Right ventricle myocardium superior (tissue), 1 donor: ENCODE data around the gene HMCN1. TPM values are rescaled to one million over a fixed set of nuclear protein-coding genes. Genes with fewer than 3 reads are reported as not detected.

Experiments
- ATAC-seq: fragments of 200-7000 bp; cut with Tn5 transposase; one replicate; pipeline ENCODE4 v1.9.1; 2020; ENCODE audit warnings: mild to moderate bottlenecking; ENCODE audit not compliant: poor library complexity
- DNase-seq: peaks from one replicate; pipeline ENCODE4 v3.0.0-alpha.2; 2020
- intact Hi-C: fragments of 100-400 bp; cut with DNase I; formaldehyde crosslinking; loops from one replicate; pipeline ENCODE4 v1.11.2; 2022
- total RNA-seq: library from RNA; stranded (reverse); fragmentation: NEBNext Ultra II Directional; extraction: Animal tissue kit (Norgen Biotek cat#: 25700); gene quantifications from one replicate; pipeline ENCODE4 v1.2.1, GENCODE V29; 2021
- donor health status: DM: no; HTN: yes; CAD: no; lungs with severe emphysema.

The HMCN1 gene
- total RNA-seq, 1 donor from 2014 or later: 5.7 TPM

DNA sequence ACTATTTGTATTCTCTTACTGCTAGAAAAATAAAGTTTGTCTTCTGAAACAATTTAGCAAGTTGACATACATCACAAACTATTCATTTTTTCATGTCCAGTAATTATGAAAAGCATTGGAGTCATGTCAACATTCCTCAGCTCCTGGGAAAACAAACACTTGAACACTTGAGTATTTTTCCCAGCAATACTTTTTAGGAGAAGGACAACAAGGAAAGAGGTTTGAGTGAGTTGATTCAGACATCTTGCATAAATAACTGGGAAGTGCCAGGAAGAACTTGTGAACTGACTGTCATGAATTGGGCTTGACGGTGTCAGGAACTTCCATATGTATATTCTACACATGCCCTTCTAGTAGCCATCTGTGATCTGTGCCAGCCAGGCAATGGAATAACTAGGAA lies 195.6 kb downstream of the HMCN1 start:
- intact Hi-C loops: no loop called here
- ATAC-seq (no peak), DNase-seq (no peak)

DNA sequence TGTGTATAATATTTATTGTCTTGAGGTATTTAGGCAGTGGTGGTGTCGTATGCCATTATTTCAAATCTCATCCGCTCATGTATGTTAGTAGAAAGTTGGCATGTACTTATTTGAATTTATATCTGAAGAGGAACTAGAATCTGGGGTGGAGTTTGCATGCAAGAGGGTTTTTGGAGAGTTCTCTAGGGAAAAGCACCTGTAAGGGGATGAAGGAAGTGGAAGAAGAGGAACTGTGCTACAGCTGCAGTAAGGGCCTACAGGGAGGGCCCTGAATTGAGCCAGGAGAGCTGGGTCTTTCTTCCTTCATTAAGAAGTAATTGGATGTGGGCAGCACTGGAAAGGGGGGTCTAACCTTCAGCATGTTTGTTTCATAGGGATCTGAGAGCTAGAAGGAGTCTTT lies 197.2 kb downstream of the HMCN1 start:
- no peak for ATAC-seq
- intact Hi-C loops: no loop called here
- no peak for DNase-seq

DNA sequence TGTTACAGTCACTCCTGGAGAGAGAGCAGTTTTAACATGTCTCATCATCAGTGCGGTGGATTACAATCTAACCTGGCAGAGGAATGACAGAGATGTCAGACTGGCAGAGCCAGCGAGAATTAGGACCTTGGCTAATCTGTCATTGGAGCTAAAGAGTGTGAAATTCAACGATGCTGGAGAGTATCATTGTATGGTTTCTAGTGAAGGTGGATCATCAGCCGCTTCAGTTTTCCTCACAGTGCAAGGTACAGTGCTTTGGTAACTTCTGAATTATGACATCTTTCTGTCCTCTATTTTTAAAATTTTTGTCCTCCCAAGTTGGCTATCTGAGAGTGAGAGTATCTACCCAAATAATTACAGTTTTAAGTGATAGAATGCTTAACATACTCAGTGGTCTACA lies 199.4 kb downstream of the HMCN1 start:
- ATAC-seq (no peak), DNase-seq (no peak)
- intact Hi-C loops: no loop called here

DNA sequence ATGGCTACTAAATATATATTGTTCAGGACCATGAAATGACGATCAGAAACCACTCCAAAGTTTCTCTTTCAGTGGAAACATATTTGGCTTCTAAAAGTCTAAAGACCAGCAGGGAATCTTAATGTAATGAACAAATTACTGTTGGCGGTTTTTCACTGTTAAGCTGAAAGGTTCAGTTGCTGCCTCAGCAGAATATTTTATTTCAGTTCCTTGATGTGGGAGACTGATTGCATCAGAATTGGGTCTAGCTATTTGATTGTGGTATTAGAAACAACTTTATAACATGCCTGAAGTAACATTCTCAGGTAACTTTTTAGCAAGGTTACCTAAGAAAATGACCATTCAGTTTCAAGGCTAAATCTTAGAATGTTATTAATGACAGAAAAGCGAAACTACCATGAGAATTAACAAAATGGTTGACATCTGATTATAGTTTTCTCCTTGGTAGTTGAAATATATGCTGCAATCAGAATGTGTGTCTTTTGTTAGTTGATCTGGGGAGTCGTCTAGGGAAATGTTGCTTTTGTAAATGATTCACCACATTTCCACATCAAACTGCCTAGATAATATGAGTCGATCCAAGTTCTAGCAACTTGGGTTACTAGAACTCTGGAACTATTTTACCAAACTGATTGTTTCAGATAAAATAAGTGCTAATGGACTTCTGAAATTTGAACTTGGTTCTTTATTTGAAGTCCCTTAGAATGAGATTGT lies 200.4 kb downstream of the HMCN1 start:
- DNase-seq (no peak), ATAC-seq (no peak)
- intact Hi-C loops: no loop called here

DNA sequence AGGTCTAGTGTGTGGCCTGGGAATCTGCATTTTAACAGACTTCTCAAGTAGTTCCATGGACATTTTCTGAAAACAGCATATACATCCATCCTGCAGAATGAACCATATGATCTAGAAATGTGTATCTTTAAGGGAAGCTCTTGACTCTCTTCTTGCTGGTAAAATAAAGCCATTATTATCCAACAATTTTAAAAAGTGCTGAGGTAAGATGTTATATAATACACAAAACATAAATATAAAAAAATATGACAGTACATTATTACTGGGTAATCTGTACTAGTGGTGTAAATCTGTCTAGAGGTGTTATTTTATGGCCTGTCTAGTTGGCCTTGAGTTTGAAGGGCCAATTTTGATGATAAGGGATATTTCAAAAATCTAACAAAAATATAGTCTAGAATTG lies 201.2 kb downstream of the HMCN1 start:
- intact Hi-C loops: no loop called here
- ATAC-seq (no peak), DNase-seq (no peak)

DNA sequence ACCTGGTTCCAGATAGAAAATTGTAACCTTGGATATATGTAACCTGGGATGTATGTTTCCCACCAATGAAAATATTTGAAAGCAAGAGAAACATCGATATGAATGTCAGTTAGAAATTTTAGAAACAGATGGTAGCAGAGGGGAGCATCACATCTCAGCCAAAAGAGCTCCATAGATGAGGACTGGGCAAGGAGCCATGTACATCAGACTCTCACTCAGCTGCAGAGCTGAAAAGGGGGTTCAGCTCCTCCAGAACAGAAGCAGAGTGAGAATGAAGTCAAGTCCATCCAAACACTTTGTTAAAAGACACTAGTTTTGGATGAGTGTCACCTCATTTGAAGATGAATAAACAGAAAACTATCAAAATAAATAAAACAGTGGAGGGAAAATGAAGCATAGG lies 202.4 kb downstream of the HMCN1 start:
- intact Hi-C loops: no loop called here
- ATAC-seq: no peak
- no peak for DNase-seq

DNA sequence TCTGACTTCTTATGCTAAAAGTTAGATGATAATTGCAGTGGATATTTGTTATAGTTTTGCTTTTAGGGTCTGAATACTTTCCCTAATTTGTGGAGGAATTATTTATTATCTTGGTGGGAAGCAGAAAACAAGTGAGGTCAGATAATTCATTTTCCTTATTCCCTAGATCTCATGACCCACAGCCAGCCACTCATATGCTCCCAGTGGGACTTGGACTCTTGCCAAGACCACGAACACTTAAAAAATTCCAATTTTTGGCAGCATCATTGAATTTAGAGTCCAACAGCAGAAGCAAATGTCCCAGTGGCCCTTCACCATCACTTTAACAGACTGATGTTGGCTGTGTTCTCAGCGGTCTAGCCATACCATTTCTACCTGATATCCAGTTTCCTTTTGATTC lies 204.2 kb downstream of the HMCN1 start:
- intact Hi-C loops: no loop called here
- DNase-seq (no peak), ATAC-seq (no peak)

DNA sequence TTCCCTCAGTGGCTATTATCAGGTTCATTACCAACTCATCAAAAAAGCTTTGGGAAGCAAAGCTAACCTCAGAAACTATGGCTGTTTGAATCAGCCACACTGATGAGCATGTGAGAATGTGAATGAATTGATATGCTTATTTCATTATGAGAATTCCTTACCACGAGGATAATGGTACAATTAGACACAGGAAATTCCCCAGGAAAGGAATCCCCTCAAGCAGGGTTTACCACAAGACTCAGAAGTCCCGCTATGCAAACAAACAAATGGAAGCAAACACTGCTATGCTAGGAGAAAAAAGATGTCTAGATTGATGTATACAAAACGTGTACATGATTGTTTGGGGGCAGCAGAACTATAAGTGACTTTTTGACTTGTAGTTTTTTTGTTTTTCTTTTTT lies 205.0 kb downstream of the HMCN1 start:
- intact Hi-C loops: no loop called here
- DNase-seq (no peak), ATAC-seq (no peak)

DNA sequence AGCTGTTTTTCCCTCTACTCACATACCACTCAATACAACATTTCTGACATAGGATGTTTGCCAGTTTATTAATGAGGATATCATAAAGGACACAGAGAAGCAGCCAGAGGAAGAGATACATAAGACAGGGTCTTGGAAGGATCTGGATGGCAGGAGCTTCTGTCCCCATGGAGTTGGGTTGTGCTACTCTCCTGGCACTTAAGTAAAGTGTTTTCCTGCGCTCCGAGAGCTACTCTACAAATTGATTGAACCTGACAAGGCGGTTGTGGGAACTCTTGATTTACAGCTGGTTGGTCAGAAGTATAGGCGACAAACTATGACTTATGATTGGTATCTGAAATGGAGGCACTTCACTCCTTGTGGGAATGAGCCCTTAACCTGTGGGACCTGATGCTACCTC lies 208.8 kb downstream of the HMCN1 start:
- intact Hi-C loops: no loop called here
- ATAC-seq (no peak), DNase-seq (no peak)

DNA sequence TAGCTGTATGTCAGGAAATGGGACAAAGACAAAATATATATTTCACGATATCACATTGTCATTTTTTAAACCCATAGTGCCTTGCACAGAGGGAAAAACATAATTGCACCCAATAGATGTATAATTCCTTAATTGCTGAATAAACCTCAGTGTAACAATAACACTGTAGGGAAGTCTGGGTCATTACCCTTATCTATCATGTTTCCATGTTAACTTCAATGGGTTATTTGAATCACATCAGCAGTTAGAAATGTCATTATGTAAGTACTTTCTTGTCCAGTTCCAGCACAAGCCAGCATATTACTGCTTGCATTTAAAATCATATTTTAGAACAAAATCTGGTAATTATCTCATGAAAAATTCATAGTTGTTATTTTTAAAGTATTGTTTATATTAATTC lies 222.7 kb downstream of the HMCN1 start:
- intact Hi-C loops: no loop called here
- no peak for ATAC-seq

DNA sequence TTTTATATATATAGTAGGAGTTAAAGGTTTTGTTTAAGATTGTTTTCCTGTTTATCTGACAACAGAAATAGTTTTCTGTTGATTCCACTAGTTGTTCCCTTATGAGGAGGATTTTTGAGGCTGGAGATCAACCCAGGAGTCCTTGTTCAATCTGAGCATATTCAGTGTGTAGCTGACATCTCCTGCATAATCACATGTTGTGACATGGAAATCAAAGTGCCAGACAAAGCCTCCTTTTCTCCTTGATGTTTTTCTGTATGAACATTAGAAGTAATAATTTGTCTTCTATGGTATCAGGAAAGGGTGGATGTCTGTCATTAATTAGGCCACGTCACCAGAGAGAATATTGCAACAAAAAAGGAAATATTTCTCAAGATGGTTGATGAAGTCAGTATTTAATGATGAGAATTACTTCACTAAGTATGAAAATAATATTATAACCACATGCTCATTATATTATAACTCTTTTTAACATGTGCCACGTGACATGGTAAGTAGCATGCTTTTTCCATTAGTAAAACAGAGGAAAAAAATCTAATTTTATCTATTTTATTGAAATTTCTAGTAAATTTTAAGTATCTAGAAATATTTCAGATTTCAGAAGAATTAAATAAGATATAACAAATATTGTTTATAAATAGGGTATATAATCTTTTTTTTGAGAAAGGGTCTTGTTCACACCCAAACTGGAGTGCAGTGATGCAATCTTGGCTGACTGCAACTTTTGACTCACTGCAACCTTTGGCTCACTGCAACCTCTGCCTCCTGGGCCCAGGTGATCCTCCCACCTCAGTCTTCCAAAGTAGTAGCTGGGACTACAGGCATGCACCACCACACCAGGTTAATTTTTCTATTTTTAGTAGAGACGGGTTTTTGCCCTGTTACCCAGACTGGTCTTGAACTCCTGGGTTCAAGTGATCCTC lies 223.5 kb downstream of the HMCN1 start:
- intact Hi-C loops: no loop called here
- DNase-seq (no peak), ATAC-seq (no peak)

More for the DNA sequence above, 222.7 kb downstream of the HMCN1 start:
- no peak for DNase-seq

DNA sequence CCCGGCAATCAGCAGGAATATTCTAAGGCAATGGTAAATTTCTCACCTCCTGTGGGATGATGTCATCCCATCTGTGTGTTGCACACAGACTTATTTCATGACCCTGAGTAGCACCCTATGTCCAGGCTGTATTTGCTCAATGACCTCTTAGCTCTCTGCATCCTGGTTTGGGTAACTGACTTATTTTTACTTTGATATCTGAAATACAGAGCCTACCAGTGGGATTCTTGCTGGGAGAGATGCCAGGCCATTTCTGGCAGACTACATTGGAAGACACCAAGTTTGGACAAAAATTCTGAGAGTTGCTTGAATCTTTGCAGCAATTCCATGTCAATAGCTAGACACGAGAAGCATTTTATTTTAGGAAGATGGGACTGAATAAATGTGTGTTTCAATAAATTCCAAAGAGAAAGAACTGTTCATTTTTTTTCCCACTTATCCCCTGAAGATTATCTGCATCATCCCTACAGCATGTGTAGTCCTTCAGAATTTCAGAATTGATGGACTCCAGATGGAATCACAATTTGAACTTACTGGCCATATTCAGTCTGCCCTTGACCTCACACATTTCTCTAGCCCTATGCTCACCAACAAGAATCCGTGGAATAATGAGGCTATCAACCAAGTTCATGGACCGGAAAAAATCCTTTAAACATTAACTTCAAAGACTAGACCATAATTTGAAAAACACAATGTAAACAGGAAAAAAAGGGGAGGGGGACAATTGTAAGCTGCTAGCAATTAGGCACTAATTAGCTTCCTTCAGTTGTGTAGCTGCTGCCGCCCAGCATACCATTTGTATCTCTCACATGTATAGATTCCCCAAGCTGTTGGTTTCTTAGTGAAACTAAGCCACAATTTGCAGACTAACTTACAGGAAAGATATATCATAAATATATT lies 226.5 kb downstream of the HMCN1 start:
- DNase-seq (peak; percentile 62), ATAC-seq (peak; percentile 95)
- intact Hi-C loops: no loop called here

DNA sequence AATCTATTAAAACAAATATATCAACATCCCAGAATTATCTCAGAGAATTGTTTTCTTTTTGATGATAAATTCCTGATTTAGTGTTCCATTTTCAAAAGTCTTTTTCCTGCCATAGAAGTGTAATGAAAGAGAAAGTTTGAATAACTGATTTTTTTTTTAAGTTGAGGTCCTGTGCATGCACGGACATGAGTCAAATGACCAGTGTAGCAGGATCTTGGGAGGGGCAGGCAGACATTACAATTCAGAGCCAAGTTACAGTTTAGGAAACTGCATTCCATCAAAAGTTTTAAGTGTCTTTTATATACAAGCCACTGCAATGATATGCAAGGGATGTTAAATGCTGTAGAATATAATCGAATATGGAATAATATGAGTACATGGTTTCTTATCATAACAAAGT lies 227.5 kb downstream of the HMCN1 start:
- no peak for ATAC-seq
- no peak for DNase-seq
- intact Hi-C loops: no loop called here

DNA sequence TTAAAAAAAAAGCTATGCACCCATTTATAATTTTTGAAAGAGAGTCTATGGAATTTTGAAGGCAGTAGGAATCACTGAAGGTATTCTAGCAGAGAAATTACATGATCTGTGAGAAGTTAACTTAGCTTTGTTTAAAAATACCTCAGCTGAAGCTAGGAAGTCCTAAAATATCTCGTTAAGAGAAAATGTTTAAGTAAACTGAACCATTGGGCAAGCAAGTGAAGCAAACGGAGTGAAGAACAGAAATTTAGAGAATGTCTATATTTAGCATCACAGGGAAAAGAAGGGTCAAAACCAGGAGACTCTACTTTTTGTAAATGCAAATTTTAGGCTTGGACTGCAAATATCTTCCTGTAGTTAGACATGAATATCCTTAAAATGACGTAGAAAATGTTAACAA lies 230.8 kb downstream of the HMCN1 start:
- intact Hi-C loops: no loop called here
- no peak for ATAC-seq
- DNase-seq: no peak

DNA sequence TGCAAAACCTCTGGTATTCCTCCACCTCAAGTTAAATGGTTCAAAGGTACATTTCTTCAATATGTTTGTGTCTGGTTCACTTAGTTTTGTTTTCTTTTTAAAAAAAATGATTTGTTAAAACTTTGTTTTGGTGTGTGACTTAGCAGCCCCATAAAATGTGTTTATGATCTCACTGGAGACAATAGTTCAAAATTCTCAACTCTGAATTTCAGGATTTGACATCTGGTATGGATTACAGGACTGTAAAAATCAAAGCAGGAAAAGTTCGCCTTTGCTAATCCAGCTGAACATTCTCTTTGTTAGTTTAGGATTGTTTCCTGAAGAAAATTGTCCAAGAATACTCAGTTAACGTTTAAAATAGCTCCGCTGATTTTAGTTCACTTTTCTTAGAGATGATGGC lies 231.7 kb downstream of the HMCN1 start:
- DNase-seq: no peak
- ATAC-seq: no peak
- intact Hi-C loops: no loop called here

DNA sequence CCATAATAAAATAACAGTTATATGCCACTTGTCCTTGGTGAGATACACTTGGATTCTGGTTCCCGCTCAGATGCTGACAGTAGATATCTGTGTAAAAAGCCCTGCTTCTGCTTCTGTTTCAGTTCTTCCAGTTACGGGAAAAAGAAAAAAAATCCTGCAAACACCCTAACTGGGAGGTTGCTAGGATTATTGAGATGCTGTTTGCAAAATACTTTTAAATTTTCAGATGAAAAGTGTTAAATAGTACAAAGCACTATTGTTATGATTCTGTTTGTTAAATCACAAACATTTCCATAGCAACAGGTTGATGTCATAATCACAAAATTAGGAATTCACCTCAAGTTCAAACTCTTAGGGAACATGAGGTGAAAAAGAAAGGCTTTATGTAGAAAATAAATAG lies 232.3 kb downstream of the HMCN1 start:
- ATAC-seq: no peak
- no peak for DNase-seq
- intact Hi-C loops: no loop called here

DNA sequence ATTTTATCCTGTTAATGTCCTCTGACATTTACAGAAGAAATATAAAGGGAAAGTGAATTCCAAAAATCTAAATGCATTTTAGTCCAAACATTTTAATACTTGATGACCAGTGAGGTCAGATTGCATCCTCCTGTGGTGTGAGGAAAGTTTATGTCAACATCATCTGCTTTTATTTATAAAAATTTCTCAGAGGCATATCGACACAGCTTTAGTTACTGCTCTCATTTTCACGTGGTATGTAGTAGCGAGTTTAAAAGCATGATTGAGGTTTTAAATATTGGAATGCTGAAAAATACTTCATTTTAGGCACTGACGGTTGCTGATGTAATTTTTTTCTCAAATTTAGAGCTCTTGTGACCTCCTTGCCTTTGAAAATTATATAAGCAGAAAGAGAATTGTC lies 234.8 kb downstream of the HMCN1 start:
- ATAC-seq (no peak), DNase-seq (no peak)
- intact Hi-C loops: no loop called here

DNA sequence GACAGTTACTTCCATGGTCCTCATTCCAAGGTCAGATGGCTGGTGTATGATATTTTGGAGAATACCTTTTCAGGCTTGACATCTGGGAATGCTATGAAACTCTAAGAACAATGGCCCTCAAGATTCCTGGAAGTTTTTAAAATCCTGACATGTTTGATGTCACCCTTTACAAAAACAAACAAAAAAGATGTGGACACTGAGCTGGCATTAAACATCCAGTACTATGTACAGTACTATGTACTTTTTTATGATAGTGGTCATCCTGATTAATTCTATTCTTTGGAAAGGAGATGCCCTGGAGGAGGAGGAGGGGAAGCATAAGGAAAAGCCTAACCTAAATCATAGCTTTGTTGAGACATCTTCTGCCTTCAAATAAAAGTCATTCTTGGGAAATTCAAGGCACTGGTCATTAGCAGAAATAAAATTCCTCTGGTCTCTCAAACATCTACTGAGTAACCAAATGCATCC lies 235.4 kb downstream of the HMCN1 start:
- intact Hi-C loops: no loop called here
- ATAC-seq (no peak), DNase-seq (no peak)

DNA sequence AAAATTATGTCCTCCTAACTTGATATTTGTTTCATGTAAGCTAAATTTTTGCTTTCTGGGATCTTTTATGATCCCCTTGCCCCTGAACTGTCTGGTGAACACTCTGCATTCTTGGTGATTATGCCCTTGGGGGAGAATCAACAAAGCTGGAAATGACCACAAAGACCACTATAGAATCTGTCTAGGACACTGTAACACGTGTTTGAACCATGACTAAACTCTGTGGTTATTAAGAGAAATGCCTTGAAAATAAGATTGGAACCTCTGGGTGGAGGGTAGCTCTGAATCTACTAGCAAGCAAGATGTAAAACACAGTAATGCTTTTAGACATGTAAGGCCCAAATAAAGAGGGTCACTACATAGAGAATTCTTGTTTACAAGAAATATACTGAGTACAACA lies 237.5 kb downstream of the HMCN1 start:
- DNase-seq (no peak), ATAC-seq (no peak)
- intact Hi-C loops: no loop called here
